HepG2 (cell line): ENCODE measurements around the gene RNF38. TPM values are rescaled to one million over a fixed set of nuclear protein-coding genes. Genes with fewer than 3 reads are reported as not detected.

Experiments used
- CENPBD1 ChIP-seq: sonication (generic); formaldehyde crosslinking; IDR thresholded peaks from 2 replicates; pipeline ENCODE4 v1.8.0; 2022; ENCODE audit warnings: missing genetic modification reagents, low read depth, mild to moderate bottlenecking, borderline replicate concordance
- CENPT ChIP-seq: sonication (generic); formaldehyde crosslinking; IDR thresholded peaks from 2 replicates; pipeline ENCODE4 v1.8.0; 2022; ENCODE audit warnings: low read depth, mild to moderate bottlenecking, moderate library complexity, missing genetic modification reagents
- FOXK1 ChIP-seq: sonication (generic); formaldehyde crosslinking; IDR thresholded peaks from 2 replicates; pipeline ENCODE4 v1.4.0; 2020; ENCODE audit warnings: low read depth, missing genetic modification reagents, borderline replicate concordance
- FOXP1 ChIP-seq, 2 experiments: fragments of 450-650 bp in 1 of 2; IDR thresholded peaks; 2 replicates each; pipeline ENCODE4 v1.6.1; 2017 to 2018; ENCODE audit warnings: antibody characterized with exemption in 1 of 2
- GATAD2A ChIP-seq: IDR thresholded peaks from 2 replicates; pipeline ENCODE4 v1.6.1; 2016
- KAT8 ChIP-seq: IDR thresholded peaks from 2 replicates; pipeline ENCODE4 v1.6.1; 2016; ENCODE audit warnings: missing genetic modification reagents, missing compliant biosample characterization
- PHB2 ChIP-seq: fragments of 450-650 bp; IDR thresholded peaks from 2 replicates; pipeline ENCODE4 v1.6.1; 2018; ENCODE audit not compliant: partially characterized antibody
- SNAPC4 ChIP-seq: sonication (generic); formaldehyde crosslinking; IDR thresholded peaks from 2 replicates; pipeline ENCODE4 v1.4.0; 2020; ENCODE audit warnings: mild to moderate bottlenecking, missing genetic modification reagents
- SP1 ChIP-seq, 2 experiments: fragments of 450-650 bp in 1 of 2; sonication (generic) in 1 of 2; formaldehyde crosslinking in 1 of 2; IDR thresholded peaks; 2 replicates each; pipeline versions ENCODE4 v1.4.0 to v1.6.1; 2016 to 2020; ENCODE audit warnings: missing genetic modification reagents in 1 of 2
- ZBTB44 ChIP-seq: sonication (generic); formaldehyde crosslinking; IDR thresholded peaks from 2 replicates; pipeline ENCODE4 v1.4.0; 2020; ENCODE audit warnings: missing genetic modification reagents
- ZFP36 ChIP-seq: fragments of 150-350 bp; IDR thresholded peaks from 2 replicates; pipeline ENCODE4 v1.6.1; 2018; ENCODE audit warnings: borderline replicate concordance, low read length, low read depth; ENCODE audit not compliant: partially characterized antibody
- ZNF160 ChIP-seq: sonication (generic); formaldehyde crosslinking; IDR thresholded peaks from 2 replicates; pipeline ENCODE4 v1.8.0; 2022; ENCODE audit warnings: mild to moderate bottlenecking, inconsistent platforms, missing genetic modification reagents
- ZNF263 ChIP-seq: sonication (generic); formaldehyde crosslinking; IDR thresholded peaks from 2 replicates; pipeline ENCODE4 v1.4.0; 2020; ENCODE audit warnings: missing genetic modification reagents
- ZNF597 ChIP-seq: sonication (generic); formaldehyde crosslinking; IDR thresholded peaks from 2 replicates; pipeline ENCODE4 v1.5.0; 2020; ENCODE audit warnings: missing genetic modification reagents
- ZNF768 ChIP-seq: sonication (generic); formaldehyde crosslinking; IDR thresholded peaks from 2 replicates; pipeline ENCODE4 v1.4.0; 2020; ENCODE audit warnings: missing genetic modification reagents
- ZNF770 ChIP-seq: sonication (generic); formaldehyde crosslinking; IDR thresholded peaks from 2 replicates; pipeline ENCODE4 v1.5.0; 2020; ENCODE audit warnings: mild to moderate bottlenecking, missing genetic modification reagents
- ZNF780A ChIP-seq: sonication (generic); formaldehyde crosslinking; IDR thresholded peaks from 2 replicates; pipeline ENCODE4 v1.8.0; 2022; ENCODE audit warnings: mild to moderate bottlenecking, missing genetic modification reagents, moderate library complexity
- ZNF790 ChIP-seq: sonication (generic); formaldehyde crosslinking; IDR thresholded peaks from 2 replicates; pipeline ENCODE4 v1.8.0; 2022; ENCODE audit warnings: missing genetic modification reagents, mild to moderate bottlenecking, borderline replicate concordance
- ZNF878 ChIP-seq: sonication (generic); formaldehyde crosslinking; IDR thresholded peaks from 2 replicates; pipeline ENCODE4 v1.8.1; 2023; ENCODE audit warnings: mild to moderate bottlenecking, missing genetic modification reagents, moderate library complexity
- polyA plus RNA-seq, 8 experiments: library from polyadenylated mRNA; depleted of rRNA in 3 of 8; stranded (reverse) in 7 of 8; unstranded in 1 of 8; fragments of >200 nt; fragmentation: Illumina TruSeq in 4 of 8; extraction: Trizol in 4 of 8; gene quantifications; 2 replicates each; pipeline versions ENCODE4 v1.2.1 to v1.2.3, GENCODE V29; 2011 to 2016; ENCODE audit warnings: low read depth in 4 of 8, missing spikeins in 1 of 8, mixed read lengths in 1 of 8; ENCODE audit not compliant: insufficient read depth in 1 of 8
- total RNA-seq, 5 experiments: library from RNA; depleted of rRNA; stranded (reverse); fragments of >200 nt; fragmentation: Illumina TruSeq; extraction: Trizol; gene quantifications; 2 replicates each; pipeline ENCODE4 v1.2.3, GENCODE V29; 2016; ENCODE audit warnings: low read depth in 1 of 5

Gene RNF38
- total and polyA plus RNA-seq, 2 of the 13 experiments (the other 11 are each of a cell fraction or from before 2014, with no cell fraction given), result 9.1 to 32.1 TPM

- TF ChIP-seq SNAPC4 (CRISPR knock-in tag) (no peak), ZBTB44 (CRISPR knock-in tag) (no peak), CENPT (no peak), ZNF780A (no peak), FOXK1 (no peak), GATAD2A (CRISPR knock-in tag) (peak; percentile 43), KAT8 (no peak), SP1 (IDR thresholded peaks at IDR 0.05) (no peak), SP1 (CRISPR knock-in tag; IDR thresholded peaks at IDR 0.05) (no peak), ZFP36 (no peak), ZNF160 (CRISPR knock-in tag) (no peak), ZNF790 (CRISPR knock-in tag) (no peak), ZNF770 (CRISPR knock-in tag) (peak; percentile 94), ZNF878 (CRISPR knock-in tag) (no peak), ZNF597 (CRISPR knock-in tag) (no peak), PHB2 (no peak), ZNF263 (CRISPR knock-in tag) (peak; percentile 78), CENPBD1 (CRISPR knock-in tag) (no peak), ZNF768 (peak; percentile 71), FOXP1 (IDR thresholded peaks at IDR 0.05) (no peak), FOXP1 (CRISPR knock-in tag; IDR thresholded peaks at IDR 0.05) (no peak)
Observed at GRCh38 chr9:36316611-36317317, 83.3 kb downstream of the RNF38 start (continued).
